Uterus (tissue), 4 donors: Measurements from ENCODE around the gene NPHP1. TPM values are rescaled to one million over a fixed set of nuclear protein-coding genes. Genes with fewer than 3 reads are reported as not detected.
"Not testable (repeated sequence)": the region's sequence is repeated elsewhere in the genome, so short reads cannot be mapped to it uniquely, and the experiment has no call there.

Experiments
- DNase-seq, 2 donors: peaks; one replicate each; pipeline ENCODE4 v3.0.0-alpha.2; 2019 to 2020
- H3K27ac ChIP-seq, 2 donors: fragments of 200-600 bp; sonication (generic); 1 replicate in 1 of 2; 2 replicates in 1 of 2; pipeline ENCODE4 v1.5.1; 2016 to 2018
- H3K27me3 ChIP-seq, 2 donors: fragments of 200-600 bp; sonication (generic); one replicate each; pipeline ENCODE4 v1.5.1; 2018 to 2019; ENCODE audit warnings: control low read depth in 1 of 2
- H3K36me3 ChIP-seq, 2 donors: fragments of 200-600 bp; sonication (generic); one replicate each; pipeline ENCODE4 v1.5.1; 2019; ENCODE audit warnings: control low read depth in 1 of 2
- H3K4me1 ChIP-seq, 2 donors: fragments of 200-600 bp; sonication (generic); one replicate each; pipeline ENCODE4 v1.5.1; 2018 to 2019; ENCODE audit warnings: control low read depth in 1 of 2
- H3K4me3 ChIP-seq, 2 donors: fragments of 200-600 bp; sonication (generic); 1 replicate in 1 of 2; 2 replicates in 1 of 2; pipeline ENCODE4 v1.5.1; 2018 to 2019; ENCODE audit warnings: mild to moderate bottlenecking in 1 of 2
- H3K9me3 ChIP-seq, 2 donors: fragments of 200-600 bp; sonication (generic); one replicate each; pipeline ENCODE4 v1.5.1; 2019; ENCODE audit warnings: control low read depth in 1 of 2
- POLR2A ChIP-seq, 2 donors: fragments of 450-650 bp; IDR thresholded peaks; one replicate each; pipeline ENCODE4 v1.6.1; 2016; ENCODE audit warnings: antibody characterized with exemption in 2 of 2, mild to moderate bottlenecking in 1 of 2, moderate library complexity in 1 of 2
- intact Hi-C: fragments of 100-400 bp; cut with DNase I; formaldehyde crosslinking; loops from one replicate; pipeline ENCODE4 v1.15.1; 2023; ENCODE audit warnings: low total_unique reads
- total RNA-seq, 4 donors: library from RNA; depleted of rRNA in 3 of 4; stranded (reverse); fragments of >200 nt in 3 of 4; gene quantifications; one replicate each; pipeline versions ENCODE4 v1.1.0 to v1.2.4, GENCODE V29; 2014 to 2023
- TF ChIP-seq, protein P1 (sequence below), 4 experiments: fragments of 200-600 bp in 2 of 4; fragments of 450-650 bp in 2 of 4; sonication (generic) in 2 of 4; IDR thresholded peaks; one replicate each; pipeline ENCODE4 v1.5.1; 2016 to 2019; ENCODE audit warnings: antibody characterized with exemption in 4 of 4, mild to moderate bottlenecking in 2 of 4, moderate library complexity in 1 of 4
- donor health status: DM: yes; HTN: yes; CAD: no.

NPHP1 gene
- total RNA-seq, 4 donors from 2014 or later, result 9.4 to 35.6 (median 17.2) TPM

DNA sequence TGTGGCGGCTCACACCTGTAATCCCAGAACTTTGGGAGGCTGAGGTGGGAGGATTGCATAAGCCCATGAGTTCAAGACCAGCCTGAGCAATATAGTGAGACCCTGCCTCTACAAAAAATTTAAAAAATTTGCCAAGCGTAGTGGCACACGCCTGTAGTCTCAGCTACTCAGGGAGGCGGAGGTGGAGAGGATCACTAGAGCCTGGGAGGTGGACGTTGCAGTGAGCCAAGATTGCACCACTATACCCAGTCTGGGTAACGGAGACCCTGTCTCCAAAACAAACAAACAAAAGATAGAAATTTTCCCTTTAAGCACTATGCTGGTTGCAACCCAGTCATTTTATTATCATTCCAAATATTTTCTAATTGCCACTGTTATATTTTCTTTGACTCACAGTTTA lies 32.3 kb downstream of the NPHP1 start:
- DNase-seq, result no peak
- Histone ChIP-seq H3K36me3 (peaks cover 0 to 3% of the 10 kb centered on the region in 2 donors), H3K4me3 (no peak overlapping the region), H3K27ac (no peak overlapping the region), H3K27me3 (no peaks in the 10 kb centered on the region), H3K4me1 (no peaks in the 10 kb centered on the region), H3K9me3 (no peaks in the 10 kb centered on the region)
- TF ChIP-seq, protein P1, sequence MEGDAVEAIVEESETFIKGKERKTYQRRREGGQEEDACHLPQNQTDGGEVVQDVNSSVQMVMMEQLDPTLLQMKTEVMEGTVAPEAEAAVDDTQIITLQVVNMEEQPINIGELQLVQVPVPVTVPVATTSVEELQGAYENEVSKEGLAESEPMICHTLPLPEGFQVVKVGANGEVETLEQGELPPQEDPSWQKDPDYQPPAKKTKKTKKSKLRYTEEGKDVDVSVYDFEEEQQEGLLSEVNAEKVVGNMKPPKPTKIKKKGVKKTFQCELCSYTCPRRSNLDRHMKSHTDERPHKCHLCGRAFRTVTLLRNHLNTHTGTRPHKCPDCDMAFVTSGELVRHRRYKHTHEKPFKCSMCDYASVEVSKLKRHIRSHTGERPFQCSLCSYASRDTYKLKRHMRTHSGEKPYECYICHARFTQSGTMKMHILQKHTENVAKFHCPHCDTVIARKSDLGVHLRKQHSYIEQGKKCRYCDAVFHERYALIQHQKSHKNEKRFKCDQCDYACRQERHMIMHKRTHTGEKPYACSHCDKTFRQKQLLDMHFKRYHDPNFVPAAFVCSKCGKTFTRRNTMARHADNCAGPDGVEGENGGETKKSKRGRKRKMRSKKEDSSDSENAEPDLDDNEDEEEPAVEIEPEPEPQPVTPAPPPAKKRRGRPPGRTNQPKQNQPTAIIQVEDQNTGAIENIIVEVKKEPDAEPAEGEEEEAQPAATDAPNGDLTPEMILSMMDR (IDR thresholded peaks at IDR 0.05), result no peak
- TF ChIP-seq POLR2A (IDR thresholded peaks at IDR 0.05), result no peak
- intact Hi-C loops, result no loop called here

DNA sequence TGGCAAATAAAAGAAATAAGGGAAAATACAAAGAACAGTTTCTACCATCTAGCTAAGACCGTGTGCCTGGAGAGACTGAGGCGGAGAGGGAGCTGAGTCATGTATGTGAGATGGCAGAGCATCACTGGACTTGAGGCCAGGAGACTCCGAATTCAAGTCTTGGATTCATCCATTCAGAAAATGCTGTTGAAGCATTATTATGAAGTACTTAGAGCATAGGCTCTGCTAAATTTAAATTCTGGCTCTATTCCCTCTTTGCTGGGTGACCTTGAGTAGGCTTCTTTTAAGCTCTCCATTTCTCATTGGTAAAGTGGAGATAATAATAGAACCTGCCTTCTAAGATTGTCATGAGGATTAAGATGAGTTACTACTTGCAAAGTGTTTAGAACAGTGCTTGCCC lies 34.7 kb downstream of the NPHP1 start:
- H3K27ac ChIP-seq, result no peak overlapping the region
- DNase-seq, result no peak
- peaks cover 0 to 3% of the 10 kb centered on the region in 2 donors for H3K36me3 ChIP-seq
- no peaks in the 10 kb centered on the region for H3K27me3 ChIP-seq
- no peaks in the 10 kb centered on the region for H3K9me3 ChIP-seq
- intact Hi-C loops, result no loop called here
- no peak for TF ChIP-seq POLR2A (IDR thresholded peaks at IDR 0.05)
- TF ChIP-seq, protein P1 (IDR thresholded peaks at IDR 0.05), result no peak
- no peak overlapping the region for H3K4me3 ChIP-seq
- H3K4me1 ChIP-seq, result no peaks in the 10 kb centered on the region

DNA sequence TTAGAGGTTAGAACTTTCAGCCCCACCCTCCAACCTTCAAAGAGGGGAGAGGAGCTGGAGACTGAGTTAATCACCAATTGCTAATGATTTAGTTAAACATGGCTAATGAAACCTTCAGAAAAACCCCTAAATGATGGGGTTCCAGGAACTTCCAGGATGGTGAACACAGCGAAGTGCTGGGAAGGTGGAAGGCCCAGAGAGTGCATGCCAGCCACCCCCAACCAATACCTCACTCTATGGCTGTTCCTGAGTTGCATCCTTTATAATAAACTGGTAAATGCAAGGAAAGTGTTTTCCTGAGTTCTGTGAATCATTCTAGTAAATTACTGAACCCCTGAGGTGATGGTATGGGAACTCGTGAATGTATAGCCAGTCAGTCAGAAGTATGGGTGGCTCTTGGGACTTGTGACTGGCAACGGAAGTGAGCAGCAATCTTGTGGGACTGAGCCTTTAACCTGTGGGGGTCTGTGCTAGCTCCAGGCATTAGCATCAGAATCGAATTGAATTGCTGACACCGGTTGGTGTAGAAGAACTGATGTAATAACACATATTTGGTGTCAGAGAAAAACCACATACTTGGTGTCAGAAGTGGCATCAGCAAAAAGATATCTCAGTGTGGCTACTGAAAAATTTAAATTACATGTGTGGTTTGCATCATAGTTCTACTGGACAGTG lies 37.4 kb downstream of the NPHP1 start:
- Histone ChIP-seq H3K27me3 (no peaks in the 10 kb centered on the region), H3K36me3 (no peaks in the 10 kb centered on the region), H3K4me1 (no peaks in the 10 kb centered on the region), H3K27ac (no peak overlapping the region), H3K9me3 (no peaks in the 10 kb centered on the region), H3K4me3 (no peak overlapping the region)
- TF ChIP-seq, protein P1 (IDR thresholded peaks at IDR 0.05), result no peak
- TF ChIP-seq POLR2A (IDR thresholded peaks at IDR 0.05), result no peak
- intact Hi-C loops, result no loop called here
- no peak for DNase-seq

DNA sequence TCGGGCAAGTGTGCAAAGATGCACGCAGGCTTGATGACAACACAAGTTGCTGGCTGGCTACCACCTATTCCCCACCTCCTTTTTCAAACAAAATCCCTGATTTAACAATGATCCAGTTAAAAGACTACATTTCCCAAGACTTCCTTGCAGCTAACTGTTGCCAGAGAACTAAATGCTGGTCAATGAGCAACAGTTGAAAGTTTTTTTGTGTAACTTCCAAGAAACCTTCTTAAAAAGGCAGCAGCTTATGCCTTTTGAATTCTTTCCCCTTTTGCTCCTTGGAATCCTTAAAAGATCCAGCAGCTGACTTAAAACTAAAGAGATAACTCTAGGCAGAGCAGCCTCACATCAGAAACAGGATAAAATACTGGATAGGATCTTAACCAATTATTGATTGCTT lies 38.5 kb downstream of the NPHP1 start:
- Histone ChIP-seq H3K4me1 (no peaks in the 10 kb centered on the region), H3K9me3 (no peaks in the 10 kb centered on the region), H3K36me3 (no peaks in the 10 kb centered on the region), H3K27ac (no peak overlapping the region), H3K4me3 (no peak overlapping the region), H3K27me3 (no peaks in the 10 kb centered on the region)
- TF ChIP-seq, protein P1 (IDR thresholded peaks at IDR 0.05), result no peak
- TF ChIP-seq POLR2A (IDR thresholded peaks at IDR 0.05), result no peak
- intact Hi-C loops, result no loop called here
- no peak for DNase-seq

DNA sequence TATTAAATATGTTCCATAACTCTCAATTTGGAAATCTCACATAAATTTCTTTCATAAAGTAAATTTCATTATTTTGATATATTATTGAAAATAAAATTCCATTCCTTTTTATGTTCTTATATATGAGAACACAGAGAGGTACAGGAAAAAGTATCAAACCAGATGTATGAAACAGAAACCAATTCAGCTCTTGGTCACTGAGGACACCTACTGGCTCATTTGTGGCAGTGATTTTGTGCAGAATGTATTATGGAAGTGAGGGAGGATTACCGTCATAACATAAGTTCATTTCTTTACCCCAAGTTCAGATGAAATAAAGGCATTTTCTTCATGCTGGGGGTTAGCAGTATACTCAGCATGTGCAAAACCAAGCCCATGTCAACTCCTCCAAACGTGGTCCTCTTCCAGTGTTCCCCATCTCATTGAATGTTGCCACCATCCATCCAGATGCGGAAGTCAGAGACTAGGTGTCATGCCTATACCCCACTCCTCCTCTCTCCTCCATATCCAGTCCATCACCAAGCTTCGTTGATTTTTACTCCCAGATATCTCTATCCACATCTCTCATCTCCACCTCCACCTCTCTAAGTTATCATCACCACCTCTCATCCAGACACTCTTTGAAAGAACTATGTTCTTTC lies 47.5 kb downstream of the NPHP1 start:
- intact Hi-C loops, result no loop called here
- TF ChIP-seq, protein P1 (IDR thresholded peaks at IDR 0.05), result peak; percentile 57 to 92 (median 68)
- TF ChIP-seq POLR2A (IDR thresholded peaks at IDR 0.05), result no peak
- Histone ChIP-seq H3K36me3 (no peaks in the 10 kb centered on the region), H3K4me1 (no peaks in the 10 kb centered on the region), H3K27me3 (no peaks in the 10 kb centered on the region), H3K27ac (no peak overlapping the region), H3K4me3 (no peak overlapping the region), H3K9me3 (no peaks in the 10 kb centered on the region)
- no peak for DNase-seq

DNA sequence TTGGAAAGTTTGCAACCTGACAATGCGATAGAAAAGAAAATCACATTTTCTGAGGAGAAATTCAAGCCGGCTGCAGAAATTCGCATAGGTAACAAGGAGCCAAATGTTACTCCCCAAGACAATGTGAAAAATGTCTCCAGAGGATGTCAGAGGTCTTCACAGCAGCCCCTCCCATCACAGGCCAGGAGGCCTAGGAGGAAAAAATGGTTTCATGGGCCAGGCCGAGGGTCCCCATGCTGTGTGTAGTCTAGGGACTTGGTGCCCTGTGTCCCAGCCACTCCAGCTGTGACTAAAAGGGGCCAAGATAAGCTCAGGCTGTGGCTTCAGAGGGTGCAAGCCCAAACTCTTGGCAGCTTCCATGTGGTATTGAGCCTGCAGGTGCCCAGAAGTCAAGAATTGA lies 50.0 kb downstream of the NPHP1 start:
- intact Hi-C loops, DNase-seq, H3K9me3 ChIP-seq, H3K4me3 ChIP-seq, H3K36me3 ChIP-seq, H3K27ac ChIP-seq, H3K4me1 ChIP-seq, H3K27me3 ChIP-seq: not testable (repeated sequence)

DNA sequence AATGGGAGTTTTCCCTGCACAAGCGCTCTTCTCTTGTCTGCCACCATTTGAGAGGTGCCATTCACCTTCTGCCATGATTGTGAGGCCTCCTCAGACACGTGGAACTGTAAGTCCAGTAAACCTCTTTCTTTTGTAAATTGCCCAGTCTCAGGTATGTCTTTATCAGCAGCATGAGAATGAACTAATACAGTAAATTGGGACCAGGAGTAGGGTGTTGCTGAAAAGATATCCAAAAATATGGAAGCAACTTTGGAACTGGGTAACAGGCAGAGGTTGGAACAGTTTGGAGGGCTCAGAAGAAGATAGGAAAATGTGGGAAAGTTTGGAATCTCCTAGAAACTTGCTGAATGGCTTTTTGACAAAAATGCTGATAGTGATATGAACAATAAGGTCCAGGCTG lies 50.6 kb downstream of the NPHP1 start:
- H3K4me1 ChIP-seq, intact Hi-C loops, H3K36me3 ChIP-seq, H3K9me3 ChIP-seq, H3K27ac ChIP-seq, DNase-seq, H3K27me3 ChIP-seq, H3K4me3 ChIP-seq: not testable (repeated sequence)
